Hepatocyte (in vitro differentiated cells): ENCODE data around the gene CLCN4. TPM values are rescaled to one million over a fixed set of nuclear protein-coding genes. Genes with fewer than 3 reads are reported as not detected.

Experiments used
- DNase-seq: peaks from one replicate; pipeline ENCODE4 v3.0.0-alpha.2; 2016; ENCODE audit warnings: low spot score
- H2AFZ ChIP-seq: fragments of 200-600 bp; sonication (generic); 2 replicates; pipeline ENCODE4 v1.6.0; 2016; ENCODE audit warnings: antibody characterized with exemption, mild to moderate bottlenecking
- H3K27ac ChIP-seq: fragments of 200-600 bp; sonication (generic); 2 replicates; pipeline ENCODE4 v1.5.1; 2016; ENCODE audit warnings: mild to moderate bottlenecking
- H3K27me3 ChIP-seq: fragments of 200-600 bp; sonication (generic); 2 replicates; pipeline ENCODE4 v1.6.1; 2016
- H3K36me3 ChIP-seq: fragments of 200-600 bp; sonication (generic); replicated peaks from 2 replicates; pipeline ENCODE4 v1.5.1; 2016; ENCODE audit warnings: low read depth; ENCODE audit not compliant: insufficient read depth
- H3K4me1 ChIP-seq: fragments of 200-600 bp; sonication (generic); 2 replicates; pipeline ENCODE4 v1.5.1; 2016; ENCODE audit warnings: mild to moderate bottlenecking, moderate library complexity; ENCODE audit not compliant: insufficient read depth
- H3K4me2 ChIP-seq: fragments of 200-600 bp; sonication (generic); 2 replicates; pipeline ENCODE4 v1.6.0; 2016
- H3K4me3 ChIP-seq: fragments of 200-600 bp; sonication (generic); 2 replicates; pipeline ENCODE4 v1.5.1; 2016; ENCODE audit warnings: mild to moderate bottlenecking
- H3K79me2 ChIP-seq: fragments of 200-600 bp; sonication (generic); 2 replicates; pipeline ENCODE4 v1.6.0; 2017; ENCODE audit warnings: mild to moderate bottlenecking
- H3K9me2 ChIP-seq: fragments of 200-600 bp; sonication (generic); replicated peaks from 2 replicates; pipeline ENCODE4 v1.6.0; 2017; ENCODE audit warnings: mild to moderate bottlenecking; ENCODE audit not compliant: insufficient read depth
- H3K9me3 ChIP-seq: fragments of 200-600 bp; sonication (generic); 2 replicates; pipeline ENCODE4 v1.5.1; 2016; ENCODE audit warnings: low read depth, mild to moderate bottlenecking
- H4K20me1 ChIP-seq: fragments of 200-600 bp; sonication (generic); 2 replicates; pipeline ENCODE4 v1.6.0; 2016; ENCODE audit warnings: mild to moderate bottlenecking; ENCODE audit not compliant: insufficient read depth, poor library complexity, severe bottlenecking
- CTCF ChIP-seq: fragments of 200-600 bp; sonication (generic); IDR thresholded peaks from 2 replicates; pipeline ENCODE4 v1.5.1; 2016; ENCODE audit warnings: antibody characterized with exemption, mild to moderate bottlenecking; ENCODE audit not compliant: poor library complexity
- EZH2 ChIP-seq: fragments of 200-600 bp; sonication (generic); IDR thresholded peaks from 2 replicates; pipeline ENCODE4 v1.6.1; 2016; ENCODE audit warnings: antibody characterized with exemption, mild to moderate bottlenecking, borderline replicate concordance
- EZH2phosphoT487 ChIP-seq: fragments of 200-600 bp; sonication (generic); IDR thresholded peaks from one replicate; pipeline ENCODE4 v1.6.1; 2018; ENCODE audit warnings: antibody characterized with exemption, mild to moderate bottlenecking, low read depth, moderate library complexity; ENCODE audit not compliant: unreplicated experiment, severe bottlenecking
- WGBS: methylation state at CpG from one replicate; pipeline ENCODE4 v1.1.6; 2016; ENCODE audit warnings: low lambda C conversion rate; ENCODE audit errors: missing lambda C conversion rate; 5-methylcytosine and 5-hydroxymethylcytosine counted together
- polyA plus RNA-seq: library from polyadenylated mRNA; unstranded; fragments of >200 nt; fragmentation: Nextera tagmentation; extraction: Ambion mirVana; gene quantifications from 2 replicates; pipeline ENCODE4 v1.2.1, GENCODE V29; 2016
- total RNA-seq: library from RNA; depleted of rRNA; stranded (reverse); fragments of >200 nt; gene quantifications from 2 replicates; pipeline ENCODE4 v1.2.3, GENCODE V29; 2014

The CLCN4 gene
- total and polyA plus RNA-seq, 2 experiments from 2014 or later, result 2.2 to 3.8 TPM

- TF ChIP-seq EZH2 (no peak), CTCF (no peak), EZH2phosphoT487 (no peak)
- DNase-seq, result no peak
- no peaks in the 10 kb centered on the region for H4K20me1 ChIP-seq
- H3K79me2 ChIP-seq, result no peaks in the 10 kb centered on the region
- H2AFZ ChIP-seq, result no peak overlapping the region
- no peaks in the 10 kb centered on the region for H3K4me1 ChIP-seq
- WGBS, result 83% methylated on average over 6 of the region's 6 CpGs
- H3K36me3 ChIP-seq, result no peaks in the 10 kb centered on the region
- no peak overlapping the region for H3K27ac ChIP-seq
- no peak overlapping the region for H3K4me3 ChIP-seq
- H3K9me3 ChIP-seq, result no peaks in the 10 kb centered on the region
- no peak overlapping the region for H3K4me2 ChIP-seq
- no peaks in the 10 kb centered on the region for H3K27me3 ChIP-seq
- no peaks in the 10 kb centered on the region for H3K9me2 ChIP-seq
Observed at GRCh38 chrX:10112510-10112909, 44.3 kb upstream of the CLCN4 start.

- WGBS, result 88% methylated on average over 5 of the region's 5 CpGs
- no peak for TF ChIP-seq CTCF
- TF ChIP-seq EZH2phosphoT487, result no peak
- no peak for TF ChIP-seq EZH2
Observed at GRCh38 chrX:10115082-10115481, 41.7 kb upstream of the CLCN4 start.

GRCh38 chrX:10117301-10117700 lies 39.5 kb upstream of the CLCN4 start:
- no peaks in the 10 kb centered on the region for H3K9me2 ChIP-seq
- no peak overlapping the region for H3K4me2 ChIP-seq
- peaks cover 6% of the 10 kb centered on the region for H3K9me3 ChIP-seq
- 92% methylated on average over 31 of the region's 31 CpGs for WGBS
- H3K4me1 ChIP-seq, result no peaks in the 10 kb centered on the region
- H3K27ac ChIP-seq, result no peak overlapping the region
- TF ChIP-seq EZH2phosphoT487 (no peak), EZH2 (no peak), CTCF (no peak)
- no peaks in the 10 kb centered on the region for H3K27me3 ChIP-seq
- no peaks in the 10 kb centered on the region for H3K79me2 ChIP-seq
- no peak overlapping the region for H3K4me3 ChIP-seq
- no peaks in the 10 kb centered on the region for H3K36me3 ChIP-seq
- H2AFZ ChIP-seq, result no peak overlapping the region
- no peaks in the 10 kb centered on the region for H4K20me1 ChIP-seq
- DNase-seq, result no peak

More at GRCh38 chrX:10115082-10115481, 41.7 kb upstream of the CLCN4 start:
- Histone ChIP-seq H3K27me3 (no peaks in the 10 kb centered on the region), H3K9me2 (no peaks in the 10 kb centered on the region), H3K36me3 (no peaks in the 10 kb centered on the region), H3K4me2 (no peak overlapping the region), H2AFZ (no peak overlapping the region), H3K27ac (no peak overlapping the region), H3K9me3 (peaks cover 4% of the 10 kb centered on the region), H4K20me1 (no peaks in the 10 kb centered on the region), H3K4me1 (no peaks in the 10 kb centered on the region), H3K4me3 (no peak overlapping the region), H3K79me2 (no peaks in the 10 kb centered on the region)
- no peak for DNase-seq
